Naive thymus-derived CD4-positive, alpha-beta T cell (primary cell): ENCODE measurements around the gene TMEM184A. TPM values are rescaled to one million over a fixed set of nuclear protein-coding genes. Genes with fewer than 3 reads are reported as not detected.

Source experiments
- ATAC-seq: fragments of 150-1000 bp; cut with Tn5 transposase; 2 replicates; pipeline ENCODE4 v1.10.0; 2021; ENCODE audit warnings: mild to moderate bottlenecking, moderate library complexity
- CTCF ChIA-PET: fragments of 350-600 bp; sonication (Branson Sonifier 250); formaldehyde crosslinking; loops from one replicate; lab custom pipeline; 2021; ENCODE audit warnings: antibody characterized with exemption; lab: Charles Lee
- POLR2A ChIA-PET: fragments of 350-600 bp; sonication (Branson Sonifier 250); formaldehyde crosslinking; loops from one replicate; lab custom pipeline; 2021; ENCODE audit warnings: antibody characterized with exemption, inconsistent platforms; lab: Charles Lee
- DNase-seq, 9 donors: peaks; one replicate each; pipeline versions ENCODE4 v3.0.0 to v3.0.0-alpha.2; 2020 to 2022; ENCODE audit warnings: mixed read lengths in 1 of 9
- H3K27ac ChIP-seq: one replicate; pipeline ENCODE4 v1.7.0; 2013; ENCODE audit warnings: mild to moderate bottlenecking, low read depth, low read length, moderate library complexity
- H3K27me3 ChIP-seq, 2 donors: one replicate each; pipeline ENCODE4 v1.7.0; 2013; ENCODE audit warnings: low read length in 2 of 2, mild to moderate bottlenecking in 2 of 2, moderate library complexity in 2 of 2; ENCODE audit not compliant: control insufficient read depth in 2 of 2, insufficient read depth in 2 of 2
- H3K36me3 ChIP-seq, 3 experiments: 1 replicate in 2 of 3; 2 replicates in 1 of 3; pipeline ENCODE4 v1.7.0; 2013; ENCODE audit warnings: low read length in 3 of 3, mild to moderate bottlenecking in 3 of 3, moderate library complexity in 1 of 3; ENCODE audit not compliant: insufficient read depth in 3 of 3, control insufficient read depth in 2 of 3
- H3K4me1 ChIP-seq, 2 donors: one replicate each; pipeline ENCODE4 v1.7.0; 2013; ENCODE audit warnings: low read length in 2 of 2, mild to moderate bottlenecking in 2 of 2, moderate library complexity in 1 of 2; ENCODE audit not compliant: control insufficient read depth in 2 of 2, insufficient read depth in 2 of 2
- H3K4me3 ChIP-seq: 2 replicates; pipeline ENCODE4 v1.7.0; 2013; ENCODE audit warnings: mild to moderate bottlenecking, low read length
- H3K9me3 ChIP-seq, 3 experiments: 1 replicate in 2 of 3; 2 replicates in 1 of 3; pipeline ENCODE4 v1.7.0; 2013; ENCODE audit warnings: low read length in 3 of 3; ENCODE audit not compliant: control insufficient read depth in 2 of 3
- H3K27ac Mint-ChIP-seq, 9 donors: one replicate each; pipeline ENCODE4 v1.8.0; 2020 to 2022; ENCODE audit warnings: mixed read lengths in 9 of 9, mild to moderate bottlenecking in 8 of 9, moderate library complexity in 5 of 9, inconsistent platforms in 2 of 9
- H3K27me3 Mint-ChIP-seq, 5 donors: one replicate each; pipeline ENCODE4 v1.8.0; 2021 to 2022; ENCODE audit warnings: mixed read lengths in 5 of 5, mild to moderate bottlenecking in 1 of 5
- H3K36me3 Mint-ChIP-seq, 5 donors: one replicate each; pipeline ENCODE4 v1.8.0; 2020 to 2022; ENCODE audit warnings: mixed read lengths in 5 of 5, mild to moderate bottlenecking in 3 of 5, inconsistent platforms in 1 of 5
- H3K4me1 Mint-ChIP-seq, 7 donors: one replicate each; pipeline ENCODE4 v1.8.0; 2020 to 2022; ENCODE audit warnings: mixed read lengths in 7 of 7, mild to moderate bottlenecking in 3 of 7, inconsistent platforms in 1 of 7
- H3K4me3 Mint-ChIP-seq, 10 donors: one replicate each; pipeline ENCODE4 v1.8.0; 2020 to 2022; ENCODE audit warnings: mild to moderate bottlenecking in 10 of 10, mixed read lengths in 10 of 10, moderate library complexity in 6 of 10, inconsistent platforms in 2 of 10
- H3K9me3 Mint-ChIP-seq, 11 donors: one replicate each; pipeline ENCODE4 v1.8.0; 2020 to 2022; ENCODE audit warnings: mixed read lengths in 11 of 11, mild to moderate bottlenecking in 4 of 11, inconsistent platforms in 1 of 11, moderate library complexity in 1 of 11
- intact Hi-C, 2 donors: fragments of 100-400 bp; cut with micrococcal nuclease; formaldehyde crosslinking; loops; one replicate each; pipeline ENCODE4 v1.15.1; 2023
- polyA plus RNA-seq, 2 donors: library from polyadenylated mRNA; unstranded; fragments of 300-500 nt; fragmentation: Illumina TruSeq; gene quantifications; one replicate each; pipeline ENCODE4 v1.2.3, GENCODE V29; 2021
- total RNA-seq, 6 experiments: library from RNA in 5 of 6; stranded (reverse) in 5 of 6; gene quantifications; 1 replicate in 5 of 6; 2 replicates in 1 of 6; pipeline ENCODE4 v1.2.3 and lab custom pipeline; 2021 to 2026

Gene TMEM184A
- total and polyA plus RNA-seq, 7 experiments from 2014 or later = 0.05 to 0.06 TPM; not detected in 5

- H3K36me3 ChIP-seq = peaks cover 0 to 82% (median 0%) of the 10 kb centered on the region in 3 experiments
- CTCF ChIA-PET = no interaction called here
- H3K4me1 Mint-ChIP-seq = peaks cover 0 to 6% (median 2%) of the 10 kb centered on the region in 7 donors
- peaks cover 0 to 4% (median 0%) of the 10 kb centered on the region in 5 donors for H3K36me3 Mint-ChIP-seq
- no peaks in the 10 kb centered on the region for H3K27me3 Mint-ChIP-seq
- H3K9me3 Mint-ChIP-seq = no peaks in the 10 kb centered on the region
- H3K27ac ChIP-seq = no peak overlapping the region
- H3K27me3 ChIP-seq = no peaks in the 10 kb centered on the region
- intact Hi-C loops = no loop called here
- DNase-seq (no peak), ATAC-seq (no peak)
- POLR2A ChIA-PET = interaction anchor here (0.5 kb wide), 1 partner anchor 779 kb away, joined by 3 read pairs; no protein-coding TSS in a partner anchor
- H3K4me3 Mint-ChIP-seq = peak overlapping the region in 1 of 10 donors; percentile 25
- no peaks in the 10 kb centered on the region for H3K9me3 ChIP-seq
- H3K4me1 ChIP-seq = no peaks in the 10 kb centered on the region
- H3K27ac Mint-ChIP-seq = no peak overlapping the region
- H3K4me3 ChIP-seq = no peak overlapping the region
Measured at GRCh38 chr7:1540776-1541271, 15.2 kb downstream of the TMEM184A start.

- Histone ChIP-seq H3K4me3 (no peak overlapping the region), H3K4me1 (no peaks in the 10 kb centered on the region), H3K9me3 (no peaks in the 10 kb centered on the region), H3K27ac (no peak overlapping the region), H3K27me3 (no peaks in the 10 kb centered on the region), H3K36me3 (peaks cover 0 to 82% (median 0%) of the 10 kb centered on the region in 3 experiments)
- ChIA-PET CTCF (no interaction called here), POLR2A (interaction anchor here (0.5 kb wide), 1 partner anchor 779 kb away, joined by 3 read pairs; no protein-coding TSS in a partner anchor)
- no peaks in the 10 kb centered on the region for H3K9me3 Mint-ChIP-seq
- peaks cover 0 to 6% (median 2%) of the 10 kb centered on the region in 7 donors for H3K4me1 Mint-ChIP-seq
- no peak overlapping the region for H3K27ac Mint-ChIP-seq
- no peak overlapping the region for H3K4me3 Mint-ChIP-seq
- intact Hi-C loops = loop anchor here in 1 of 2 donors (10.0 kb wide), 1 partner anchor 1015 kb away; the partner anchor contains the start of genes BRAT1 and IQCE
- peaks cover 0 to 4% (median 0%) of the 10 kb centered on the region in 5 donors for H3K36me3 Mint-ChIP-seq
- no peaks in the 10 kb centered on the region for H3K27me3 Mint-ChIP-seq
- no peak for DNase-seq
- ATAC-seq = no peak
Measured at GRCh38 chr7:1539882-1540775, 15.9 kb downstream of the TMEM184A start.

DNA sequence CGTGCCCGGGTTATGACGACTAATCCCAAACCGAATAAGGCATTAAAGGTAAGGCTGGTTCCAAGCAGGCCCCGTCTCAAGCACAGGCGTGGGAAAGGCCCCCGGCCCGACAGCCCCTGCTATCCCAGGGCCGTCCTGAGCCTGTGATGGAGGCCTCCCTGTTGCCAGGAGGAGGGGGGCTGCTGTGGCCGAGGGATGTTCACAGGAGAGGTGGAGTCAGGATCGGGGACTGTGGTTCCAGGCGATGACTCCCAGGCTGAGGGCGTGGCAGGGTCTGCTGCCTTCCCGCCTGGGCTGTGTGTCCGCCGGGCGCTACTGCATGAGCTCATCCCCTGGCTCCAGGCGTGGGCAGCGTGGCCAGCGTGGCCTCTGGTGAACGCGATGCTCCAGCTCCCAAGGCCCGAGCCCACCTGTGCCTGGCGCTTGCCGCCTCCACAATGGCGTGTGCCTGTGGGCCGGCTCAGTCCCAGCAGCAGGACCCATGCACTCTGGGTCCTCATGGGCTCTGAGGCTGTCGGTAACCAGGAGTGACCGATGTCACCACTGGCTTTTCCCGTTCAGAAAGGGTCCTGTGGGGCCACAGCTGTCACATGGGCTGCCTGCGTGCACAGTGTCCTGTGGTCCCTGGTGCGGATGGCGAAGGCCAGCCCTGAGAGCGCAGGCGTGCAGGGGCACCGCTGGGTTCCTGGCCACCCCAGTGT is 16.7 kb downstream of the TMEM184A start:
- no peak overlapping the region for H3K27ac Mint-ChIP-seq
- ChIA-PET POLR2A (interaction anchor here (0.7 kb wide), 1 partner anchor 34 kb away, joined by 3 read pairs; no protein-coding TSS in a partner anchor), CTCF (no interaction called here)
- Histone ChIP-seq H3K27me3 (no peaks in the 10 kb centered on the region), H3K27ac (no peak overlapping the region), H3K4me3 (no peak overlapping the region), H3K4me1 (no peaks in the 10 kb centered on the region), H3K36me3 (peaks cover 0 to 80% (median 0%) of the 10 kb centered on the region in 3 experiments), H3K9me3 (no peaks in the 10 kb centered on the region)
- H3K4me1 Mint-ChIP-seq = peaks cover 0 to 9% (median 4%) of the 10 kb centered on the region in 7 donors
- intact Hi-C loops = loop anchor here in 1 of 2 donors (10.0 kb wide), 1 partner anchor 1015 kb away; the partner anchor contains the start of genes BRAT1 and IQCE
- peaks cover 0 to 4% (median 0%) of the 10 kb centered on the region in 5 donors for H3K36me3 Mint-ChIP-seq
- DNase-seq = no peak
- H3K27me3 Mint-ChIP-seq = no peaks in the 10 kb centered on the region
- no peak for ATAC-seq
- H3K9me3 Mint-ChIP-seq = no peaks in the 10 kb centered on the region
- no peak overlapping the region for H3K4me3 Mint-ChIP-seq

GRCh38 chr7:1538544-1539180 is 17.3 kb downstream of the TMEM184A start:
- intact Hi-C loops = loop anchor here in 1 of 2 donors (10.0 kb wide), 1 partner anchor 1016 kb away; the partner anchor contains the start of genes BRAT1 and IQCE
- no peaks in the 10 kb centered on the region for H3K27me3 ChIP-seq
- POLR2A ChIA-PET = interaction anchor here (0.7 kb wide), 1 partner anchor 33 kb away, joined by 3 read pairs; no protein-coding TSS in a partner anchor
- no peak overlapping the region for H3K27ac ChIP-seq
- H3K4me1 ChIP-seq = peaks cover 0 to 2% of the 10 kb centered on the region in 2 donors
- H3K4me3 Mint-ChIP-seq = no peak overlapping the region
- H3K36me3 Mint-ChIP-seq = peaks cover 0 to 4% (median 0%) of the 10 kb centered on the region in 5 donors
- ATAC-seq = no peak
- peaks cover 1 to 12% (median 6%) of the 10 kb centered on the region in 7 donors for H3K4me1 Mint-ChIP-seq
- H3K36me3 ChIP-seq = peaks cover 0 to 77% (median 0%) of the 10 kb centered on the region in 3 experiments
- H3K4me3 ChIP-seq = no peak overlapping the region
- DNase-seq = no peak
- no peaks in the 10 kb centered on the region for H3K9me3 Mint-ChIP-seq
- no peak overlapping the region for H3K27ac Mint-ChIP-seq
- CTCF ChIA-PET = no interaction called here
- H3K9me3 ChIP-seq = no peaks in the 10 kb centered on the region
- H3K27me3 Mint-ChIP-seq = no peaks in the 10 kb centered on the region

DNA sequence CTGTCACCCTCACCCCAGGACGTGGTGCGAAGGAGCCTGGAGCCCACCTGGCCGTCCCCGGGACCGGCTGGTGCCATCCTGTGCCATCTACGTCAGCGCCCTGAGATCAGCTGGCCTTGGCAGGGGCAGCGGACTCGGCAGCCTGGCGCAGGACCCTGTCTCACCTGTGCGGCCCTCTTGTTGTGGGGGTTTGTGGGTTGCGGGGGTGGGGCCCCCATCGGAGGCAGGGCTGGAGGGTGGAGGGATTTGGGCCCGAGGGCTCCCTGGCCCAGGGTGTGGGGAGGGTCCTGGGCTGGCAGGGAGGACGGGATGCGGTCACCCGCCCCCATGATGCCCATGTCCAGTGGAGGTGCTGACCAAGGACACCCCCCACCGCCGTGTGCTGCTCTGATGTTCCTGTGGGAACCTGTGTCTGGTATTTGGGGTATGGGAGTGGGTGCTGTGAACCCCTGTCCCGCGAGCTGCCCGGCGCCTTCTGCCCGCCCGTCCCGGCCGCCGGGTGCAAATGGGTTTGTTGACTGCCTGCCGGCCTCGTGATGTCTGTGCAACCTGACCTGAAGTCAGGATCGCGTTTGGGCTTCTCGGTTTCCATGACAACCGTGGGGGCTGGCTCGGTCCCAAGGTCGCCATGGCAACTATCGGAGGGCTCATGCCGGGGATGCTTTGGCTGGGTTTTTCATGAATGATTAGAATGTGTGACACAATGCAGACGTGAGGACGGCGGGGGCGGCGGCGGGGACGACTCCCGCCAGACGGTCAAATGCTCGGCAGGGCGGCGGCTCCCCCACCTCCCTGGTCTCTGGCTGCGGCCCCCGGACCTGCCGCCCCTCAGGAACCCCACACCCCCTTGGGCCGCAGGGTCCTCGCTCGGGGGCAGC is 18.2 kb downstream of the TMEM184A start:
- H3K4me3 Mint-ChIP-seq = no peak overlapping the region
- no peaks in the 10 kb centered on the region for H3K27me3 Mint-ChIP-seq
- no peak for ATAC-seq
- no peaks in the 10 kb centered on the region for H3K9me3 ChIP-seq
- H3K36me3 Mint-ChIP-seq = peaks cover 0 to 4% (median 0%) of the 10 kb centered on the region in 5 donors
- H3K36me3 ChIP-seq = peaks cover 0 to 72% (median 0%) of the 10 kb centered on the region in 3 experiments
- POLR2A ChIA-PET = no interaction called here
- H3K27ac Mint-ChIP-seq = peak overlapping the region in 3 of 9 donors; percentile 53 to 72 (median 60)
- DNase-seq = no peak
- peaks cover 9 to 21% (median 15%) of the 10 kb centered on the region in 7 donors for H3K4me1 Mint-ChIP-seq
- no peak overlapping the region for H3K4me3 ChIP-seq
- no peaks in the 10 kb centered on the region for H3K27me3 ChIP-seq
- CTCF ChIA-PET = no interaction called here
- peaks cover 0 to 10% of the 10 kb centered on the region in 2 donors for H3K4me1 ChIP-seq
- intact Hi-C loops = loop anchor here in 1 of 2 donors (10.0 kb wide), 1 partner anchor 1017 kb away; the partner anchor contains the start of genes BRAT1 and IQCE
- peaks cover 0 to 2% (median 0%) of the 10 kb centered on the region in 11 donors for H3K9me3 Mint-ChIP-seq
- H3K27ac ChIP-seq = no peak overlapping the region
